ENCODE data around the gene PNCK. TPM values are rescaled to one million over a fixed set of nuclear protein-coding genes. Genes with fewer than 3 reads are reported as not detected.
"Not testable (repeated sequence)": the region's sequence is repeated elsewhere in the genome, so short reads cannot be mapped to it uniquely, and the experiment has no call there.

Gene PNCK
- total RNA-seq, 1 experiment from 2014 or later: 2.3 TPM

GRCh38 chrX:153700967-153701366, 27.4 kb upstream of the PNCK start:
- no peaks in the 10 kb centered on the region; the same call in 1 of the 2 replicates for H3K36me3 ChIP-seq (ENCODE audit: control insufficient read depth, insufficient read depth, low read length)
- no peaks in the 10 kb centered on the region for H3K27me3 ChIP-seq (ENCODE audit: control insufficient read depth, insufficient read depth, low read length)
- no TSS peak for BruUV-seq (replicated peaks)
- in situ Hi-C loops (cut with HindIII; ENCODE audit: low pct_unique_long_range_greater_than_20kb, low sequenced_read_pairs): no loop called here
- no peak overlapping the region for H3K4me3 ChIP-seq (ENCODE audit: low read depth in 2 of 2, low read length in 2 of 2)
- ChIA-PET CTCF (no interaction called here), POLR2A (no interaction called here)
- ATAC-seq (no peak), DNase-seq (ENCODE audit: low read depth, low spot score) (no peak)
- TF ChIP-seq REST (IDR thresholded peaks at IDR 0.05; ENCODE audit: insufficient read depth in 1 of 2, low read depth in 2 of 2, low read length in 1 of 2) (no peak), POLR2AphosphoS5 (IDR thresholded peaks at IDR 0.05; ENCODE audit: low read depth, low read length) (no peak), TCF7L2 (IDR thresholded peaks at IDR 0.05; ENCODE audit: low read depth, low read length) (no peak), CTCF (IDR thresholded peaks at IDR 0.05) (no peak), SIN3A (IDR thresholded peaks at IDR 0.05; ENCODE audit: borderline replicate concordance, insufficient read depth, low read depth, low read length) (no peak)
- H3K27ac ChIP-seq (ENCODE audit: low read length): no peak overlapping the region
- no peaks in the 10 kb centered on the region for H3K4me1 ChIP-seq (ENCODE audit: control insufficient read depth, insufficient read depth, low read length)
- no peaks in the 10 kb centered on the region for H3K9me3 ChIP-seq (ENCODE audit: control insufficient read depth, insufficient read depth, low read depth, low read length)
- intact Hi-C loops (cut with micrococcal nuclease; ENCODE audit: unreplicated experiment): no loop called here

- Histone ChIP-seq H3K27me3 (ENCODE audit: control insufficient read depth, insufficient read depth, low read length) (no peaks in the 10 kb centered on the region), H3K27ac (ENCODE audit: low read length) (no peak overlapping the region), H3K36me3 (ENCODE audit: control insufficient read depth, insufficient read depth, low read length) (no peaks in the 10 kb centered on the region; the same call in 1 of the 2 replicates), H3K4me3 (ENCODE audit: low read depth in 2 of 2, low read length in 2 of 2) (no peak overlapping the region), H3K4me1 (ENCODE audit: control insufficient read depth, insufficient read depth, low read length) (no peaks in the 10 kb centered on the region), H3K9me3 (ENCODE audit: control insufficient read depth, insufficient read depth, low read depth, low read length) (no peaks in the 10 kb centered on the region)
- in situ Hi-C loops (cut with HindIII; ENCODE audit: low pct_unique_long_range_greater_than_20kb, low sequenced_read_pairs): no loop called here
- ChIA-PET CTCF (no interaction called here), POLR2A (interaction anchor here (0.7 kb wide), 1 partner anchor 133 kb away, joined by 5 read pairs; no protein-coding TSS in a partner anchor)
- DNase-seq (ENCODE audit: low read depth, low spot score) (no peak), ATAC-seq (no peak)
- intact Hi-C loops (cut with micrococcal nuclease; ENCODE audit: unreplicated experiment): no loop called here
- no TSS peak for BruUV-seq (replicated peaks)
- no peak for TF ChIP-seq SIN3A (IDR thresholded peaks at IDR 0.05; ENCODE audit: borderline replicate concordance, insufficient read depth, low read depth, low read length)
- TF ChIP-seq REST (IDR thresholded peaks at IDR 0.05; ENCODE audit: insufficient read depth in 1 of 2, low read depth in 2 of 2, low read length in 1 of 2): no peak
- no peak for TF ChIP-seq TCF7L2 (IDR thresholded peaks at IDR 0.05; ENCODE audit: low read depth, low read length)
- TF ChIP-seq POLR2AphosphoS5 (IDR thresholded peaks at IDR 0.05; ENCODE audit: low read depth, low read length): no peak
- no peak for TF ChIP-seq CTCF (IDR thresholded peaks at IDR 0.05)
Observed at GRCh38 chrX:153700376-153700945, 26.8 kb upstream of the PNCK start.

- H3K4me1 ChIP-seq (ENCODE audit: control insufficient read depth, insufficient read depth, low read length); H3K36me3 ChIP-seq (ENCODE audit: control insufficient read depth, insufficient read depth, low read length); H3K4me3 ChIP-seq (ENCODE audit: low read depth in 2 of 2, low read length in 2 of 2); H3K27ac ChIP-seq (ENCODE audit: low read length); H3K9me3 ChIP-seq (ENCODE audit: control insufficient read depth, insufficient read depth, low read depth, low read length); CTCF ChIA-PET; H3K27me3 ChIP-seq (ENCODE audit: control insufficient read depth, insufficient read depth, low read length); in situ Hi-C loops (cut with HindIII; ENCODE audit: low pct_unique_long_range_greater_than_20kb, low sequenced_read_pairs); intact Hi-C loops (cut with micrococcal nuclease; ENCODE audit: unreplicated experiment); DNase-seq (ENCODE audit: low read depth, low spot score); ATAC-seq; BruUV-seq (replicated peaks): not testable (repeated sequence)
- POLR2A ChIA-PET: interaction anchor here (0.7 kb wide), 1 partner anchor 132 kb away, joined by 5 read pairs; no protein-coding TSS in a partner anchor
Observed at GRCh38 chrX:153699784-153700371, 26.3 kb upstream of the PNCK start.
